ENCODE measurements around the gene IFFO2. TPM values are rescaled to one million over a fixed set of nuclear protein-coding genes. Genes with fewer than 3 reads are reported as not detected.

IFFO2 gene
- total RNA-seq, 1 experiment from 2014 or later: not detected

- Histone ChIP-seq H3K4me3 (ENCODE audit: low read length) (no peak overlapping the region), H3K79me2 (ENCODE audit: low read length) (no peaks in the 10 kb centered on the region), H3K9me3 (ENCODE audit: low read length) (no peaks in the 10 kb centered on the region), H3K9me2 (replicated peaks; ENCODE audit: insufficient read depth, low read length) (no peaks in the 10 kb centered on the region), H2AFZ (ENCODE audit: low read length) (no peak overlapping the region), H3K4me2 (ENCODE audit: low read depth, low read length, poor library complexity, severe bottlenecking) (no peak overlapping the region), H3K27me3 (ENCODE audit: low read length) (no peaks in the 10 kb centered on the region), H3K36me3 (ENCODE audit: insufficient read depth, low read length) (no peaks in the 10 kb centered on the region), H3K4me1 (ENCODE audit: low read length) (no peaks in the 10 kb centered on the region), H3K27ac (ENCODE audit: low read length) (no peak overlapping the region), H4K20me1 (ENCODE audit: insufficient read depth, low read depth, low read length) (no peaks in the 10 kb centered on the region), H3K9ac (ENCODE audit: low read length) (no peak overlapping the region)
- DNase-seq: no peak
Measured at GRCh38 chr1:18945401-18945849, 11.1 kb downstream of the IFFO2 start.

- H3K4me2 ChIP-seq (ENCODE audit: low read depth, low read length, poor library complexity, severe bottlenecking): no peak overlapping the region
Measured at GRCh38 chr1:18944810-18945209, 11.7 kb downstream of the IFFO2 start.

GRCh38 chr1:18943914-18944572, 12.4 kb downstream of the IFFO2 start:
- Histone ChIP-seq H3K9me3 (ENCODE audit: low read length) (no peaks in the 10 kb centered on the region), H3K36me3 (ENCODE audit: insufficient read depth, low read length) (no peaks in the 10 kb centered on the region), H3K9ac (ENCODE audit: low read length) (no peak overlapping the region), H3K79me2 (ENCODE audit: low read length) (no peaks in the 10 kb centered on the region), H2AFZ (ENCODE audit: low read length) (no peak overlapping the region), H3K4me1 (ENCODE audit: low read length) (no peaks in the 10 kb centered on the region), H3K9me2 (replicated peaks; ENCODE audit: insufficient read depth, low read length) (no peaks in the 10 kb centered on the region), H3K27me3 (ENCODE audit: low read length) (no peaks in the 10 kb centered on the region), H3K4me2 (ENCODE audit: low read depth, low read length, poor library complexity, severe bottlenecking) (no peak overlapping the region), H4K20me1 (ENCODE audit: insufficient read depth, low read depth, low read length) (no peaks in the 10 kb centered on the region), H3K27ac (ENCODE audit: low read length) (no peak overlapping the region), H3K4me3 (ENCODE audit: low read length) (no peak overlapping the region)
- DNase-seq: no peak

More at GRCh38 chr1:18944810-18945209, 11.7 kb downstream of the IFFO2 start:
- Histone ChIP-seq H3K4me1 (ENCODE audit: low read length) (no peaks in the 10 kb centered on the region), H3K79me2 (ENCODE audit: low read length) (no peaks in the 10 kb centered on the region), H3K27ac (ENCODE audit: low read length) (no peak overlapping the region), H3K27me3 (ENCODE audit: low read length) (no peaks in the 10 kb centered on the region), H3K36me3 (ENCODE audit: insufficient read depth, low read length) (no peaks in the 10 kb centered on the region), H3K4me3 (ENCODE audit: low read length) (no peak overlapping the region), H2AFZ (ENCODE audit: low read length) (no peak overlapping the region), H3K9me3 (ENCODE audit: low read length) (no peaks in the 10 kb centered on the region), H3K9me2 (replicated peaks; ENCODE audit: insufficient read depth, low read length) (no peaks in the 10 kb centered on the region), H3K9ac (ENCODE audit: low read length) (no peak overlapping the region), H4K20me1 (ENCODE audit: insufficient read depth, low read depth, low read length) (no peaks in the 10 kb centered on the region)
- DNase-seq: no peak

GRCh38 chr1:18943162-18943561, 13.3 kb downstream of the IFFO2 start:
- Histone ChIP-seq H3K9me2 (replicated peaks; ENCODE audit: insufficient read depth, low read length) (no peaks in the 10 kb centered on the region), H3K36me3 (ENCODE audit: insufficient read depth, low read length) (no peaks in the 10 kb centered on the region), H2AFZ (ENCODE audit: low read length) (no peak overlapping the region), H3K79me2 (ENCODE audit: low read length) (no peaks in the 10 kb centered on the region), H3K27ac (ENCODE audit: low read length) (no peak overlapping the region), H3K9me3 (ENCODE audit: low read length) (no peaks in the 10 kb centered on the region), H3K27me3 (ENCODE audit: low read length) (no peaks in the 10 kb centered on the region), H3K9ac (ENCODE audit: low read length) (no peak overlapping the region), H4K20me1 (ENCODE audit: insufficient read depth, low read depth, low read length) (no peaks in the 10 kb centered on the region), H3K4me2 (ENCODE audit: low read depth, low read length, poor library complexity, severe bottlenecking) (no peak overlapping the region), H3K4me1 (ENCODE audit: low read length) (no peaks in the 10 kb centered on the region), H3K4me3 (ENCODE audit: low read length) (no peak overlapping the region)
- no peak for DNase-seq

- Histone ChIP-seq H3K79me2 (ENCODE audit: low read length) (no peaks in the 10 kb centered on the region), H3K4me2 (ENCODE audit: low read depth, low read length, poor library complexity, severe bottlenecking) (no peak overlapping the region), H3K9me2 (replicated peaks; ENCODE audit: insufficient read depth, low read length) (no peaks in the 10 kb centered on the region), H3K27ac (ENCODE audit: low read length) (no peak overlapping the region), H3K4me1 (ENCODE audit: low read length) (no peaks in the 10 kb centered on the region), H4K20me1 (ENCODE audit: insufficient read depth, low read depth, low read length) (no peaks in the 10 kb centered on the region), H3K9me3 (ENCODE audit: low read length) (no peaks in the 10 kb centered on the region), H3K27me3 (ENCODE audit: low read length) (no peaks in the 10 kb centered on the region), H2AFZ (ENCODE audit: low read length) (no peak overlapping the region), H3K9ac (ENCODE audit: low read length) (no peak overlapping the region), H3K4me3 (ENCODE audit: low read length) (no peak overlapping the region), H3K36me3 (ENCODE audit: insufficient read depth, low read length) (no peaks in the 10 kb centered on the region)
- no peak for DNase-seq
Measured at GRCh38 chr1:18942340-18942739, 14.1 kb downstream of the IFFO2 start.

- H3K4me1 ChIP-seq (ENCODE audit: low read length): no peaks in the 10 kb centered on the region
- H2AFZ ChIP-seq (ENCODE audit: low read length): no peak overlapping the region
- H3K79me2 ChIP-seq (ENCODE audit: low read length): no peaks in the 10 kb centered on the region
- no peak overlapping the region for H3K4me3 ChIP-seq (ENCODE audit: low read length)
- DNase-seq: no peak
- H3K27me3 ChIP-seq (ENCODE audit: low read length): no peaks in the 10 kb centered on the region
- H3K9me3 ChIP-seq (ENCODE audit: low read length): no peaks in the 10 kb centered on the region
- no peak overlapping the region for H3K9ac ChIP-seq (ENCODE audit: low read length)
- H3K4me2 ChIP-seq (ENCODE audit: low read depth, low read length, poor library complexity, severe bottlenecking): no peak overlapping the region
- H3K36me3 ChIP-seq (ENCODE audit: insufficient read depth, low read length): no peaks in the 10 kb centered on the region
- no peaks in the 10 kb centered on the region for H3K9me2 ChIP-seq (replicated peaks; ENCODE audit: insufficient read depth, low read length)
- H3K27ac ChIP-seq (ENCODE audit: low read length): no peak overlapping the region
- no peaks in the 10 kb centered on the region for H4K20me1 ChIP-seq (ENCODE audit: insufficient read depth, low read depth, low read length)
Measured at GRCh38 chr1:18941221-18942141, 15.0 kb downstream of the IFFO2 start.

GRCh38 chr1:18940303-18941020, 16.0 kb downstream of the IFFO2 start:
- no peak for DNase-seq
- H3K9me2 ChIP-seq (replicated peaks; ENCODE audit: insufficient read depth, low read length): no peaks in the 10 kb centered on the region
- no peak overlapping the region for H3K27ac ChIP-seq (ENCODE audit: low read length)
- H3K9me3 ChIP-seq (ENCODE audit: low read length): no peaks in the 10 kb centered on the region
- H3K4me2 ChIP-seq (ENCODE audit: low read depth, low read length, poor library complexity, severe bottlenecking): no peak overlapping the region
- H3K4me1 ChIP-seq (ENCODE audit: low read length): no peaks in the 10 kb centered on the region
- H3K36me3 ChIP-seq (ENCODE audit: insufficient read depth, low read length): no peaks in the 10 kb centered on the region
- no peaks in the 10 kb centered on the region for H3K79me2 ChIP-seq (ENCODE audit: low read length)
- H4K20me1 ChIP-seq (ENCODE audit: insufficient read depth, low read depth, low read length): no peaks in the 10 kb centered on the region
- no peak overlapping the region for H3K4me3 ChIP-seq (ENCODE audit: low read length)
- H3K9ac ChIP-seq (ENCODE audit: low read length): no peak overlapping the region
- H3K27me3 ChIP-seq (ENCODE audit: low read length): no peaks in the 10 kb centered on the region
- H2AFZ ChIP-seq (ENCODE audit: low read length): no peak overlapping the region

Measured in Karpas-422 (cell line).